PC-3 (cell line): ENCODE results near the gene KIF2A. TPM values are rescaled to one million over a fixed set of nuclear protein-coding genes. Genes with fewer than 3 reads are reported as not detected.

ENCODE experiments used
- ATAC-seq: fragments of 200-7000 bp; cut with Tn5 transposase; 2 replicates; pipeline ENCODE4 v1.9.1; 2020; ENCODE audit warnings: mild to moderate bottlenecking, moderate library complexity
- BruUV-seq: library from RNA; stranded (reverse); fragments of 400-500 nt; replicated peaks from 2 replicates; lab custom pipeline; 2021; lab: Mats Ljungman, UMichigan
- CTCF ChIA-PET: fragments of 300-600 bp; sonication (Branson Sonifier 250); formaldehyde crosslinking; loops from one replicate; lab custom pipeline; 2022; ENCODE audit warnings: antibody characterized with exemption; lab: Charles Lee
- POLR2A ChIA-PET: fragments of 300-600 bp; sonication (Branson Sonifier 250); formaldehyde crosslinking; loops from one replicate; lab custom pipeline; 2022; ENCODE audit warnings: antibody characterized with exemption; ENCODE audit not compliant: unreplicated experiment; lab: Charles Lee
- DNase-seq: peaks from one replicate; pipeline ENCODE4 v3.0.0-alpha.2; 2015
- H2AFZ ChIP-seq: fragments of 300-600 bp; sonication (generic); 2 replicates; pipeline ENCODE4 v1.6.0; 2016; ENCODE audit warnings: antibody characterized with exemption, low read length
- H3F3A ChIP-seq: fragments of 300-600 bp; sonication (generic); one replicate; pipeline ENCODE4 v1.6.0; 2017; ENCODE audit warnings: antibody characterized with exemption, low read length, control low read depth, mild to moderate bottlenecking; ENCODE audit not compliant: unreplicated experiment
- H3K27ac ChIP-seq: fragments of 300-600 bp; sonication (generic); 2 replicates; pipeline ENCODE4 v1.5.1; 2016; ENCODE audit warnings: mild to moderate bottlenecking, low read length
- H3K27me3 ChIP-seq: fragments of 300-600 bp; sonication (generic); 2 replicates; pipeline ENCODE4 v1.6.1; 2016; ENCODE audit warnings: low read length, mixed read lengths
- H3K36me3 ChIP-seq: fragments of 300-600 bp; sonication (generic); 2 replicates; pipeline ENCODE4 v1.6.1; 2016; ENCODE audit warnings: low read depth, mixed run types, low read length, mixed read lengths
- H3K4me1 ChIP-seq: fragments of 300-600 bp; sonication (generic); 2 replicates; pipeline ENCODE4 v1.5.1; 2016; ENCODE audit warnings: low read length; ENCODE audit not compliant: insufficient read depth
- H3K4me2 ChIP-seq: fragments of 300-600 bp; sonication (generic); 2 replicates; pipeline ENCODE4 v1.6.0; 2016; ENCODE audit warnings: low read length
- H3K4me3 ChIP-seq: fragments of 300-600 bp; sonication (generic); 2 replicates; pipeline ENCODE4 v1.5.1; 2016; ENCODE audit warnings: mild to moderate bottlenecking, low read length, mixed read lengths
- H3K79me2 ChIP-seq: fragments of 300-600 bp; sonication (generic); 2 replicates; pipeline ENCODE4 v1.6.1; 2017; ENCODE audit warnings: low read length, mixed read lengths
- H3K9ac ChIP-seq: fragments of 300-600 bp; sonication (generic); 2 replicates; pipeline ENCODE4 v1.6.0; 2016; ENCODE audit warnings: mild to moderate bottlenecking, low read length
- H3K9me2 ChIP-seq: fragments of 300-600 bp; sonication (generic); replicated peaks from 2 replicates; pipeline ENCODE4 v1.6.1; 2016; ENCODE audit warnings: mixed run types, low read length, mixed read lengths
- H3K9me3 ChIP-seq: fragments of 300-600 bp; sonication (generic); 2 replicates; pipeline ENCODE4 v1.6.1; 2016; ENCODE audit warnings: low read length, mixed read lengths
- H4K20me1 ChIP-seq: fragments of 300-600 bp; sonication (generic); 2 replicates; pipeline ENCODE4 v1.6.1; 2016; ENCODE audit warnings: low read length, mixed read lengths
- EZH2 ChIP-seq: fragments of 300-600 bp; sonication (generic); IDR thresholded peaks from one replicate; pipeline ENCODE4 v1.6.1; 2017; ENCODE audit warnings: antibody characterized with exemption, mild to moderate bottlenecking, low read length; ENCODE audit not compliant: unreplicated experiment
- EZH2phosphoT487 ChIP-seq: fragments of 300-600 bp; sonication (generic); IDR thresholded peaks from 2 replicates; pipeline ENCODE4 v1.6.1; 2018; ENCODE audit warnings: mild to moderate bottlenecking, antibody characterized with exemption, low read length, borderline replicate concordance
- intact Hi-C: fragments of 100-400 bp; cut with micrococcal nuclease; formaldehyde crosslinking; loops from 2 replicates; pipeline ENCODE4 v1.9.0; 2023
- total RNA-seq: library from RNA; depleted of rRNA; stranded (reverse); fragments of >200 nt; gene quantifications from 2 replicates; pipeline ENCODE4 v1.2.3, GENCODE V29; 2014
- TF ChIP-seq, protein P1 (sequence below): fragments of 300-600 bp; sonication (generic); conservative IDR thresholded peaks from 2 replicates; pipeline ENCODE4 v1.5.1; 2017; ENCODE audit warnings: antibody characterized with exemption, low read depth, mild to moderate bottlenecking, low read length

The KIF2A gene
- total RNA-seq, 1 experiment from 2014 or later = 26.4 TPM

DNA sequence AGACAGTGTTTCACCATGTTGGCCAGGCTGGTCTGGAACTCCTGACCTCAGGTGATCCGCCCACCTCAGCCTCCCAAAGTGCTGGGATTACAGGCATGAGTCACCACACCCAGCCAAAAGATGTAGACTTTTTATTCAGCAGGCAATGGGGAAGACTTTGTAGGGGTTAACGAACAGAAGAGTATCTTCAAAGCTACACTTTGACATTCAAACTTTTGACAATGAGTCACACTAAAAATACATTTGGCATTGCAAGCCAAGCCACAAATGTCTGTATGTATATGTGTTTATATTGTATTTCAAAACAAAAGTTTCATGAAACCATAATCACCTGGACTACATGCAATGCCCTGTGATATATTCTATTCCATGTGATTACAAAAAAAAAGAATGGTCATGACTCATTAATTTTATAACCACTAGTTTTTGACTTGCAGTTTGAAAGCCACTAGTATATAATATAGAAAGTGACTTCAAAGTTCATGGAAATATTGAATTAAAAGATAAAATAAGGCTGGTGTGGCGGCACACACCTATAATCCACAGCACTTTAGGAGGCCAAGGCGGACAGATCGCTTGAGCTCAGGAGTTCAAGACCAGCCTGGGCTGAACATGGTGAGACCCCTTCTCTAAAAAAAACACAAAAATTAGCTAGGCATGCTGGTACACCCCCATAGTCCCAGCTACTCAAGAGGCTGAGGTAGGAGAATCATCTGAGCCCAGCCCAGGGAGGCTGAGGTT, 89.4 kb downstream of the KIF2A start:
- 0 out of 2 replicates have a peak overlapping the region, but pooled peaks have one; percentile 12 for H3K27ac ChIP-seq
- no peaks in the 10 kb centered on the region for H3K27me3 ChIP-seq
- peak; percentile 71 for DNase-seq
- intact Hi-C loops = no loop called here
- TF ChIP-seq EZH2phosphoT487 = no peak
- no peak for TF ChIP-seq EZH2
- TF ChIP-seq, protein P1, sequence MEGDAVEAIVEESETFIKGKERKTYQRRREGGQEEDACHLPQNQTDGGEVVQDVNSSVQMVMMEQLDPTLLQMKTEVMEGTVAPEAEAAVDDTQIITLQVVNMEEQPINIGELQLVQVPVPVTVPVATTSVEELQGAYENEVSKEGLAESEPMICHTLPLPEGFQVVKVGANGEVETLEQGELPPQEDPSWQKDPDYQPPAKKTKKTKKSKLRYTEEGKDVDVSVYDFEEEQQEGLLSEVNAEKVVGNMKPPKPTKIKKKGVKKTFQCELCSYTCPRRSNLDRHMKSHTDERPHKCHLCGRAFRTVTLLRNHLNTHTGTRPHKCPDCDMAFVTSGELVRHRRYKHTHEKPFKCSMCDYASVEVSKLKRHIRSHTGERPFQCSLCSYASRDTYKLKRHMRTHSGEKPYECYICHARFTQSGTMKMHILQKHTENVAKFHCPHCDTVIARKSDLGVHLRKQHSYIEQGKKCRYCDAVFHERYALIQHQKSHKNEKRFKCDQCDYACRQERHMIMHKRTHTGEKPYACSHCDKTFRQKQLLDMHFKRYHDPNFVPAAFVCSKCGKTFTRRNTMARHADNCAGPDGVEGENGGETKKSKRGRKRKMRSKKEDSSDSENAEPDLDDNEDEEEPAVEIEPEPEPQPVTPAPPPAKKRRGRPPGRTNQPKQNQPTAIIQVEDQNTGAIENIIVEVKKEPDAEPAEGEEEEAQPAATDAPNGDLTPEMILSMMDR = no peak
- no peak overlapping the region for H3K4me3 ChIP-seq
- H3K9me2 ChIP-seq = no peaks in the 10 kb centered on the region
- no peak overlapping the region for H3K4me2 ChIP-seq
- H3K36me3 ChIP-seq = peaks cover 57% of the 10 kb centered on the region
- ChIA-PET CTCF (no interaction called here), POLR2A (no interaction called here)
- no peak overlapping the region for H3K9ac ChIP-seq
- H4K20me1 ChIP-seq = no peaks in the 10 kb centered on the region
- H2AFZ ChIP-seq = no peak overlapping the region
- H3F3A ChIP-seq = no peaks in the 10 kb centered on the region
- ATAC-seq = peak; percentile 90
- H3K4me1 ChIP-seq = peaks cover 4% of the 10 kb centered on the region; the same call in 1 of the 2 replicates
- H3K79me2 ChIP-seq = 0 out of 2 replicates have a peak, but pooled peaks cover 1% of the 10 kb centered on the region
- BruUV-seq = no TSS peak
- H3K9me3 ChIP-seq = no peaks in the 10 kb centered on the region

DNA sequence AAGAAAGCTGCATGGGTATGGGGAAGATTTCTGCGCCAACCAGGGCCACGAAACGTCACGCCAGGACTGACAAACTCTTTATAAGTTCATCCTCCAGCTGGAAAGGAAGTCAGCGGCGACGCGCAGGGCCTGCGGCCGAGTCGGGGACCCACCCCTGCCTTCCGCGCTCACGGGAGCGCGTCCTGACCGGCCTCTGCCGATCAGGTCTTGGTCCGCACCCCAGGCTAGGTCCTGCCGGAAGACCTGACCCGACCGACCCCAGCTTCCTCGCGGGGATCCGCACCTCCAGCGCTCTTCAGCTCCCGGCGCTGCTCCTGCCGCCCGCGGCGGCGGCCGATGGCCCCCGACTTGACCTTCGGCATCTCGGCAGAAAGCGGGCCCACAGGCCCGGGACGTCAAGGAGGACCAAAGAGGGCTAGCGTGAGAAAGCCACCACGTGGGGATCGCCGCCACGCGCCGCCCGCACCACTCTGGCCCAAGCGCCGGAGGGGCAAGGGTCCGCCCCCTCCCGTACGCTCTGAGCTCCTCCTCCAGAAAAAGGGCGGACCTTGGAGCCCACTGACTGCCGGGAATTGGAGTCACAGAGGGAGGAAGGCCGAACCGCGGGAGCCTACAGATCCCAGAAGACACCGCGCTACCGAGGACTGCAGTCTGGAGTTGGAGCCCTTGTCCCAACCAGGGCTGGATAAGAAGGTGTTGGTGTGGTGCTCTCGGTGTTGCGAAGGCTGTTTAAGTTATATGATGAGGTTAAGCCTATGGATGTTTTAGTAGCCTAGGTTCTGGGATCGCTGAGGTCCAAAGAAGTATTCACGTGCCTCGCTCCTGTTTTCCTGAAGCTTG, 97.6 kb downstream of the KIF2A start, which contains the start of gene DIMT1:
TSS of gene DIMT1 (minus strand) at position 495 of the 840 bp plus-strand sequence. CDS start at position 362, 133 bp downstream.
- POLR2A ChIA-PET = interaction anchor here (0.6 to 1.9 kb wide), 5 partner anchors 9 to 142 kb away, joined by 3 to 24 read pairs (median 9); partner anchors contain the start of gene IPO11
- peak within 1 kb of the TSS; percentile 96 for H3K9ac ChIP-seq
- peak within 1 kb of the TSS; percentile 96 for H2AFZ ChIP-seq
- peaks cover 17% of the 10 kb centered on the region; the same call in 1 of the 2 replicates for H3K4me1 ChIP-seq
- peaks cover 9% of the 10 kb centered on the region; the same call in 1 of the 2 replicates for H4K20me1 ChIP-seq
- CTCF ChIA-PET = no interaction called here
- intact Hi-C loops = loop anchor here (1.0 kb wide), 1 partner anchor 9 kb away; the partner anchor contains the start of gene IPO11
- no peaks in the 10 kb centered on the region for H3K9me2 ChIP-seq
- ATAC-seq (peak; percentile 99), DNase-seq (peak; percentile 96)
- H3K27ac ChIP-seq = peak within 1 kb of the TSS; percentile 84
- H3K4me2 ChIP-seq = peak within 1 kb of the TSS; percentile 83
- peaks cover 13% of the 10 kb centered on the region for H3K36me3 ChIP-seq
- no peaks in the 10 kb centered on the region for H3F3A ChIP-seq
- BruUV-seq = no TSS peak
- TF ChIP-seq, protein P1 = no peak
- TF ChIP-seq EZH2phosphoT487 (no peak), EZH2 (no peak)
- peaks cover 32% of the 10 kb centered on the region for H3K79me2 ChIP-seq
- H3K27me3 ChIP-seq = no peaks in the 10 kb centered on the region
- peak within 1 kb of the TSS; percentile 73 for H3K4me3 ChIP-seq
- no peaks in the 10 kb centered on the region for H3K9me3 ChIP-seq
